AG10803 (cell line): ENCODE data around the gene KAZALD1.

Experiments
- DNase-seq: peaks from one replicate; pipeline ENCODE4 v3.0.0; 2010; ENCODE audit warnings: low read depth
- H3K4me3 ChIP-seq: 2 replicates; pipeline ENCODE4 v1.5.1; 2011; ENCODE audit warnings: mild to moderate bottlenecking, low read length, control low read depth
- TF ChIP-seq, protein P1 (sequence below): conservative IDR thresholded peaks from 2 replicates; pipeline ENCODE4 v1.5.1; 2011; ENCODE audit warnings: mild to moderate bottlenecking, low read length, control low read depth, inconsistent platforms

KAZALD1 gene

DNA sequence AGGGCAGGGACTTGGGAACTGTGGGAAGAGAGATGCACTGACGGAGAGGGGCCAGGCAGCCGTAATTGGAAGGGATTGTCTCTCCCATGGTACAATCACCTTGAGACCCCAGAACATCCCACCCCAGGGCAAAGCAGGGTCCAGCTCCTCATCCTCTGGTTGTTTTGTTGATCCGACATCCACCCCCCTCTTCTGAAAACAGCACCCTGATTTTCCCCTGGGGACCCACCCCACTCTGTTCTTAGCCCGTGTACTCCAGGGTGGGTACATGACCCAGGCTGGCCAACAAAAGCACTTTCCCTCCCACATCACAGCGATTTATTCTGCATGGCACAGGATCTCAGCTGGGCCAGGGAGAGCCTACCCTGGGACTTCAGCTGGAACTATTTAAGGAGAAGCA is 45.0 kb upstream of the KAZALD1 start:
- no peak for DNase-seq
- TF ChIP-seq, protein P1, sequence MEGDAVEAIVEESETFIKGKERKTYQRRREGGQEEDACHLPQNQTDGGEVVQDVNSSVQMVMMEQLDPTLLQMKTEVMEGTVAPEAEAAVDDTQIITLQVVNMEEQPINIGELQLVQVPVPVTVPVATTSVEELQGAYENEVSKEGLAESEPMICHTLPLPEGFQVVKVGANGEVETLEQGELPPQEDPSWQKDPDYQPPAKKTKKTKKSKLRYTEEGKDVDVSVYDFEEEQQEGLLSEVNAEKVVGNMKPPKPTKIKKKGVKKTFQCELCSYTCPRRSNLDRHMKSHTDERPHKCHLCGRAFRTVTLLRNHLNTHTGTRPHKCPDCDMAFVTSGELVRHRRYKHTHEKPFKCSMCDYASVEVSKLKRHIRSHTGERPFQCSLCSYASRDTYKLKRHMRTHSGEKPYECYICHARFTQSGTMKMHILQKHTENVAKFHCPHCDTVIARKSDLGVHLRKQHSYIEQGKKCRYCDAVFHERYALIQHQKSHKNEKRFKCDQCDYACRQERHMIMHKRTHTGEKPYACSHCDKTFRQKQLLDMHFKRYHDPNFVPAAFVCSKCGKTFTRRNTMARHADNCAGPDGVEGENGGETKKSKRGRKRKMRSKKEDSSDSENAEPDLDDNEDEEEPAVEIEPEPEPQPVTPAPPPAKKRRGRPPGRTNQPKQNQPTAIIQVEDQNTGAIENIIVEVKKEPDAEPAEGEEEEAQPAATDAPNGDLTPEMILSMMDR, result no peak

DNA sequence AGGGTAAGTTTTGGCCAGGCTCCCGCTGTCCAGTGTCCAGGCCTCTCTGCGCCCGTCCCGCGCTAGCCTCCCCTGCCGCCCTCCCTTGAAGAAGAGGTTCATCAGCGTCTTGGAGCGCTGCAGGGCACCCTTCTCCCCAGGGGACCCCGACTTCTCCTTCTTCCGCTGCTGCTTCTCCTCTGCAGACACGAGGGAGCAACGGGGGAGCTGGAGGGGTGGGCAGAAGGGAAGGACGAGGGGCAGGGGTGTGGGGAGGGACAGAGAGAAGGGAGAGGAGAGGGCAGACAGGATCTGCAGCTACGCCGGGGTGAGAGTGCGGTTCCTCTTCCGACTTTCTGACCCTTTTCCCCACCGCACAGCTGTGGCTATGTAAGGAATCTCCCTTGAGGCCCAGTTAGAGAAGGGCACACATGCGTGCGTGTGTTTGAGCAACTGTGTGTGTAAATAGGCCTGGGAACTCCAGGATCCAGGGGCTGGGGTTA is 43.6 kb upstream of the KAZALD1 start:
- H3K4me3 ChIP-seq, result no peak overlapping the region
- DNase-seq, result no peak
- TF ChIP-seq, protein P1, result no peak

More for the DNA sequence above, 45.0 kb upstream of the KAZALD1 start:
- H3K4me3 ChIP-seq, result no peak overlapping the region

DNA sequence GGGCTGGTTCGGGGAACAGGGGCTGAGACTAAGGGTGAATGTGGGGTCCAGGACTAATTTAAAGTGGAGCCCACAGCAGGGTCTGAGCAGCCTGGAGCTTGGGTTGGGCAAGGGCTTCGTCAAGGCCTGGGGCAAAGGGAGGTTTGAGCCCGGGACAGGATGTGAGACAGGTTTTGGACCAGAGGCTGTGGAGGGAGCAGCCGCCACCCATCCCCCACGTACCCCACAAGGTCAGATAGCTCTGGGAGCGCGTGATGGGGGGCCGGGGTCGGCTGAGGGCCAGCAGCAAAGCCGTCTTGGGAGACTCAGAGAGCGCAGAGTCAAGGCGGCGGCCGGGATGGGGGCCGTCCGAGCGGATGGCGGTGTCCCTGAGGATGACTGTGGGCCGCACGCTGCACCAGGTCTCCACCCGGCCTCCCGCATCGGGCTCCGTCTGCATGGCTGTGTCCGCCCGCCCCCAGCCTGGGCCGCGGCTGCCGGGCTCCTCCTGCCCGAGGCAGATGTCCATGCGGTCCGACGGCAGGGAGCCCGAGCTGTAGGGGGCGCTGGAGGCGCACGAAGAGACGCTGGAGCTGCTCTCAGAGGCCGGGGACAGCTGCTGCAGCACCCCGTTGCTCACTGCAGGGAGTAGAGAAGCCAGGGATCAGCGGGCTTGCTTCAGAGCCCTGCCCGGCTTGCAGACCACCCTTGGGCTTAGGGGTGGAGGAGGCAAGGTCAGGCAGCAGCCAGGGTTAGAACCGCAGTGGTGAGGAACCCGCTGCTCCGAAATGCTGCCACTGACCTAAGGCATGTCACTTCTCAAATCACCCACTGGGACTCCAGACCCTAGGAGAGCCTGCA is 43.0 kb upstream of the KAZALD1 start:
- DNase-seq, result peak; percentile 75
- TF ChIP-seq, protein P1, result peak; percentile 69
- no peak overlapping the region for H3K4me3 ChIP-seq

DNA sequence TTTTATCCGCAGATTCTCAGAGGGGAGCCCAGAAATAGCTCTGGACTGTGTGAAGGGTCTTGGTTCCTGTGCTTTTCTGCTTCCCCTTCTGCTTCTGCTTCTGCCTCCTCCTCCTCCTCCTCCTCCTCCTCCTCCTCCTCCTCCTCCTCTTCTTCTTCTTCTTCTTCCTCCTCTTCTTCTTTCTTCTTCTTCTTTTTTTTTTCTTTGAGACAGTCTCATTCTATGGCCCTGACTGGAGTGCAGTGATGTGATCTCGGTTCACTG is 42.4 kb upstream of the KAZALD1 start:
- DNase-seq, result no peak
- no peak overlapping the region for H3K4me3 ChIP-seq
- TF ChIP-seq, protein P1, result no peak

DNA sequence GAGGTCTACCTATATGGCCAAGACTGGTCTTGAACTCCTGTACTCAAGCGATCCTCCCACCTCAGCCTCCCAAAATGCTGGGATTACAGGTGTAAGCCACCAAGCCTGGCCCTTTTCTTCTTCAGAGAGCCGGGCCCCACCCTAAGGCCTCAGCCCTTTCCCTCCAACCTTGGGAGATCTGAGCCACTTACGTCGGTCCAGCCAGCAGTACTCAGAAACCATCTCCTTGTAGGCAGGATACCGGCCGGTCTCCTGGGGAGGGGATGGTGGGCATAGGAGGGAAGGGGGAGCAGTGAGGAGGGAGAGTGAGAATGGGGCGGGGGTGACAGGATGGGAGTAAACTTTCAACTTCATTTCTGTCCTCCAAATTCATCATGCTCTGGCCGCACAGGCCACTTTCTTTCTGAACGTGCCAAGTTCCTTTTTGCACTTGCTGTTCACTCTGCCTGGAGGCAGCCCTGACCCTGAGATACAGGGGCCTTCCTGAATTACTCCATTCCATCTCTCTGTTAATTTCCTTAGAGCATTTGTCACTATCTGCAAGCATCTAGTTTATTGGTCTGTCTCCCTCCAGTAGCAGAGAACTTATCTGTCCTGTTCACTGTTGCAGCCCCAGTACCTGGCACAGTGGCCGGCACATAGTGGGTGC is 41.2 kb upstream of the KAZALD1 start:
- no peak for DNase-seq
- H3K4me3 ChIP-seq, result no peak overlapping the region
- TF ChIP-seq, protein P1, result no peak

DNA sequence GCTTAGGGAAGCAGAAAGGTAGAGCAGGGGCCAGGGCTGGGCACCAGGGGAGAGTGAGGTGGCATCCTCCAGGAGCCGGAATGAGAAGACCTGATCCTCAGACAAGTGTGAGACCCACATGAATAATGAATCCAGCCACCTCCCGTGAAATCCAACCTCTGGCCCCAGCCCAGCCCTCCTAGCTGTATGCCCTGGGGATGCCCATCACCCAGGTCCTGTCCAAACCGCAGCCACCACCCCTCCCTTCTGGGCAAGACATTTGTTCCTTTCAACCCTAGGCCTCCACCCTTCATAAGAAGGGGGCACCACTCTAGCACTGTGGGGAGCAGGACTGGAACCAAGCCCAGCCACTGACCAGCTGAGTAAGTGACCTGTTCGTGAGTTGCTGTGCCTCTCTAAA is 40.5 kb upstream of the KAZALD1 start:
- TF ChIP-seq, protein P1, result no peak
- no peak for DNase-seq
- H3K4me3 ChIP-seq, result no peak overlapping the region
